AG08396 (cell line): Measurements from ENCODE around the gene YWHAE.
"Not testable (repeated sequence)": the region's sequence is repeated elsewhere in the genome, so short reads cannot be mapped to it uniquely, and the experiment has no call there.

ENCODE experiments used
- DNase-seq: peaks from one replicate; pipeline ENCODE4 v3.0.0; 2012; ENCODE audit warnings: low spot score, mixed read lengths

Gene YWHAE

GRCh38 chr17:1325766-1326165 is 74.3 kb downstream of the YWHAE start:
- DNase-seq: no peak

GRCh38 chr17:1324201-1324771 is 75.7 kb downstream of the YWHAE start:
- DNase-seq: no peak

- DNase-seq: no peak
Observed at GRCh38 chr17:1323336-1323735, 76.7 kb downstream of the YWHAE start.

- no peak for DNase-seq
Observed at GRCh38 chr17:1322480-1322879, 77.5 kb downstream of the YWHAE start.

- no peak for DNase-seq
Observed at GRCh38 chr17:1322014-1322428, 78.0 kb downstream of the YWHAE start.

- no peak for DNase-seq
Observed at GRCh38 chr17:1315891-1316403, 84.1 kb downstream of the YWHAE start.

GRCh38 chr17:1315409-1315808 is 84.6 kb downstream of the YWHAE start:
- DNase-seq: no peak

- DNase-seq: no peak
Observed at GRCh38 chr17:1313270-1314005, 86.6 kb downstream of the YWHAE start.

GRCh38 chr17:1312261-1312870 is 87.7 kb downstream of the YWHAE start:
- DNase-seq: no peak

GRCh38 chr17:1307829-1308228 is 92.2 kb downstream of the YWHAE start:
- not testable (repeated sequence) for DNase-seq

- no peak for DNase-seq
Observed at GRCh38 chr17:1304962-1305563, 95.0 kb downstream of the YWHAE start.

GRCh38 chr17:1304522-1304921 is 95.5 kb downstream of the YWHAE start:
- no peak for DNase-seq

GRCh38 chr17:1302761-1303160 is 97.3 kb downstream of the YWHAE start:
- DNase-seq: no peak

- DNase-seq: no peak
Observed at GRCh38 chr17:1301546-1301945, 98.5 kb downstream of the YWHAE start.

- no peak for DNase-seq
Observed at GRCh38 chr17:1300371-1300905, 99.6 kb downstream of the YWHAE start.

- DNase-seq: no peak
Observed at GRCh38 chr17:1299552-1300370, 100.3 kb downstream of the YWHAE start.

- DNase-seq: no peak
Observed at GRCh38 chr17:1298606-1299005, 101.4 kb downstream of the YWHAE start.
